SU-DHL-6 (cell line): Measurements from ENCODE around the gene DPPA5.

Experiments used
- EZH2phosphoT487 ChIP-seq: fragments of 200-600 bp; sonication (generic), shearing (Covaris generic); conservative IDR thresholded peaks from 2 replicates; pipeline ENCODE4 v1.6.1; 2018; ENCODE audit warnings: mild to moderate bottlenecking, antibody characterized with exemption, low read length, moderate library complexity, mixed read lengths
- TF ChIP-seq, protein P1 (sequence below): fragments of 200-600 bp; sonication (generic); IDR thresholded peaks from one replicate; pipeline ENCODE4 v1.5.1; 2017; ENCODE audit warnings: antibody characterized with exemption, mild to moderate bottlenecking, low read length, moderate library complexity; ENCODE audit not compliant: insufficient read depth, poor library complexity, severe bottlenecking

DNA sequence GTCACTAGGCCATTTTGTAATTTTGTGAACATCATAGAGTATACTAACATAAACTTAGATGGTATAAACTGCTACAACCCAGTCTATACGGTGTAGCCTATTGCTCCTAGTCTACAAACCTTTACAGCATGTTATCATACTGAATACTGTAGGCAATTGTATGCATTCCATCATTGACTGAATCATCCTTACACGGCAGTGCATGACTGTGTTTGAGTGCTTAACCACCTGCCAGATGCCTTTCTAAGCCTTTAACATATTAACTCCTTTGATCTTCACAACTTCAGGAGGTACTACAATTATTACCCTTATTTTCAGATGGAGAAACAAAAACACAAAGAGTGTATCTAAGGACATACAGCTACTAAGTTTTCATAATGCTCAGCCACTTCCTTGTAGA is 14.0 kb downstream of the DPPA5 start:
- TF ChIP-seq, protein P1, sequence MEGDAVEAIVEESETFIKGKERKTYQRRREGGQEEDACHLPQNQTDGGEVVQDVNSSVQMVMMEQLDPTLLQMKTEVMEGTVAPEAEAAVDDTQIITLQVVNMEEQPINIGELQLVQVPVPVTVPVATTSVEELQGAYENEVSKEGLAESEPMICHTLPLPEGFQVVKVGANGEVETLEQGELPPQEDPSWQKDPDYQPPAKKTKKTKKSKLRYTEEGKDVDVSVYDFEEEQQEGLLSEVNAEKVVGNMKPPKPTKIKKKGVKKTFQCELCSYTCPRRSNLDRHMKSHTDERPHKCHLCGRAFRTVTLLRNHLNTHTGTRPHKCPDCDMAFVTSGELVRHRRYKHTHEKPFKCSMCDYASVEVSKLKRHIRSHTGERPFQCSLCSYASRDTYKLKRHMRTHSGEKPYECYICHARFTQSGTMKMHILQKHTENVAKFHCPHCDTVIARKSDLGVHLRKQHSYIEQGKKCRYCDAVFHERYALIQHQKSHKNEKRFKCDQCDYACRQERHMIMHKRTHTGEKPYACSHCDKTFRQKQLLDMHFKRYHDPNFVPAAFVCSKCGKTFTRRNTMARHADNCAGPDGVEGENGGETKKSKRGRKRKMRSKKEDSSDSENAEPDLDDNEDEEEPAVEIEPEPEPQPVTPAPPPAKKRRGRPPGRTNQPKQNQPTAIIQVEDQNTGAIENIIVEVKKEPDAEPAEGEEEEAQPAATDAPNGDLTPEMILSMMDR: no peak
- no peak for TF ChIP-seq EZH2phosphoT487
